Hematopoietic multipotent progenitor cell treated with erythropoietin and hydrocortisone succinate and interleukin-3 and kit ligand, for 17 days (in vitro differentiated cells): ENCODE data around the gene RANBP10.
"Not testable (repeated sequence)": the region's sequence is repeated elsewhere in the genome, so short reads cannot be mapped to it uniquely, and the experiment has no call there.

Source experiments
- DNase-seq: peaks from one replicate; pipeline ENCODE4 v3.0.0-alpha.2; 2015; ENCODE audit warnings: low spot score

The RANBP10 gene

DNA sequence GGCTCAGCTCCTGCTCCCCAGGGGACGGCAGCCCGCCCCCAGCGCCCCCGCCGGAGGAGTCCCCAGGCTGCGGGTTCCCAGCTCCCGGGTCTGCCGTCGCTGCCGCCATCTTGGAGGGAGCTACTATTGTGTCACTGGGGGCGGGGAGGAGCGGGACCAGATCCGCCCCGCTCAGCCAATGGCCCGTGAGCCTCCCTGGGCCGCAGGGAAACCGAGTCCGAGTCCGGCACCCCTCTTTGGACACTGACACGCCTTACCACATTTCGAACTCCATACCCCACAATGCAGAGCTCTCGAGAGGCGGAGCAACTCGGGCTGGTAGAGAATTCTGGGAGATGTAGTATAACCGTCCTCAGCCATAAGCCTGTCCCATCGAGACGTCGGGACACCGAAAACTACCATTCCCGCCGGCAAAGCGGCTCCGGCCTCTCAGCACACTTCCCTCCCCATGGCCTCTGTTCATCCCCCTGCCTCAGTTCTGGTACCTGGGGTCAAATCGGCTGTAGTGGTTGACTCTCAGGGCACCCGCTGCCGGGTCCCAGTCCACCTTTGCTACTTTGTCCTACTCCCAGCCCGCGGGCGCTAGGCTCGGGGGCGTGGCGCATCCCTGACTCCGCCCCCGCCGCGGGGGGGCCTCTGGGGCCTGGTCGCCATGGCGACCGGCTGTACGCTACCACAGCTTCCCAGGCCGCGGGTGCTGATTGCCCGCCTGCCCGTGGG lies at the start of gene RANBP10, which contains the start of gene TSNAXIP1:
Gene RANBP10 (minus strand): TSS at position 133 of the 720 bp plus-strand sequence. CDS start 24 bp downstream, at position 109.
Gene TSNAXIP1 (plus strand): TSS at position 462 of the 720 bp plus-strand sequence. CDS start 261 bp downstream, outside the sequence.
- DNase-seq: peak; percentile 99

DNA sequence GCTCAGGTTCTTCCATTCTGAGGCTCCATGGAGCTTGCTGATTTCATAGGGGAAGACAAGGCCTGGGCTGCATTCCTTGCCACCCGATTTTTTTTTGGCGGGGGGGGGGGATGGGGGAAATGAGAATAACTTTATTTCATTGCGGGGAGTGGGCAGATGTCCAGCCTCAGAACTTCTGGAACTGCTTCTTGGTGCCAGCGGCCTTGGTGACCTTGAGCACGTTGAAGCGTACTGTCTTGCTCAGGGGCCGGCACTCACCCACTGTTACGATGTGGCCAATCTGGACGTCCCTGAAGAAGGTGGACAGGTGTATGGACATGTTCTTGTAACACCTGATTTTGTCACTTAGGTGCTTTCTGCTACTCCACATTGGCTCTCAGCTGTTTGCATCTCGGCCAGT lies 49.4 kb upstream of the RANBP10 start:
- DNase-seq: no peak

DNA sequence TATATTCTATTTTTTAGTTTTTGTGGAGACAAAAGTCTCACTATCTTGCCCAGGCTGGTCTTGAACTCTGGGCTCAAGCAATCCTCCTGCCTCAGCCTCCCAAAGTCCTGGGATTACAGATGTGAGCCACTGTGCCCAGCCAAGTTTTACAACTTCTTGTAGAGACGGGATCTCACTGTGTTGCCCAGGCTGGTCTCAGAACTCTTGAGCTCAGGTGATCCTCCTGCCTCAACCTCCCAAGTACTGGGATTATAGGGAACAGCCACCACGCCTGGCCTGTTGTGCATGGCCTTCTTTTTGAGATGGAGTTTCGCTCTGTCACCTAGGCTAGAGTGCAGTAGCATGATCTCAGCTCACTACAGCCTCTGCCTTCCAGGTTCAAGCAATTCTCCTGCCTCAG lies 47.3 kb upstream of the RANBP10 start:
- DNase-seq: no peak

DNA sequence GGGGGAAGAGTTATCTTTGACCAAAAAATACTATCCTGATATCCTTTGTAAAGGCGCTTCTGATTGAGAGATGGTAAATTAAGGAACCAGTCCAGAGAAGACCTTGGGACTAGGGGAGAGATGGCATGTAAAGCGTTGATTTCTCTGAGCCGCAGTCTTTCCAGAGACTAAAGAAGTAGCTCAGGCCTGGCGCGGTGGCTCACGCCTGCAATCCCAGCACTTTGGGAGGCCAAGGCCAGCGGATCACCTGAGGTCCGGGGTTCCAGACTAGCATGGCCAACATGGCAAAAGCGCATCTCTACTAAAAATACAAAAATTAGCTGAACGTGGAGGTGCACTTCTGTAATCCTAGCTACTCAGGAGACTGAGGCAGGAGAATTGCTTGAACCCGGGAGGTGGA lies 41.8 kb upstream of the RANBP10 start:
- no peak for DNase-seq

DNA sequence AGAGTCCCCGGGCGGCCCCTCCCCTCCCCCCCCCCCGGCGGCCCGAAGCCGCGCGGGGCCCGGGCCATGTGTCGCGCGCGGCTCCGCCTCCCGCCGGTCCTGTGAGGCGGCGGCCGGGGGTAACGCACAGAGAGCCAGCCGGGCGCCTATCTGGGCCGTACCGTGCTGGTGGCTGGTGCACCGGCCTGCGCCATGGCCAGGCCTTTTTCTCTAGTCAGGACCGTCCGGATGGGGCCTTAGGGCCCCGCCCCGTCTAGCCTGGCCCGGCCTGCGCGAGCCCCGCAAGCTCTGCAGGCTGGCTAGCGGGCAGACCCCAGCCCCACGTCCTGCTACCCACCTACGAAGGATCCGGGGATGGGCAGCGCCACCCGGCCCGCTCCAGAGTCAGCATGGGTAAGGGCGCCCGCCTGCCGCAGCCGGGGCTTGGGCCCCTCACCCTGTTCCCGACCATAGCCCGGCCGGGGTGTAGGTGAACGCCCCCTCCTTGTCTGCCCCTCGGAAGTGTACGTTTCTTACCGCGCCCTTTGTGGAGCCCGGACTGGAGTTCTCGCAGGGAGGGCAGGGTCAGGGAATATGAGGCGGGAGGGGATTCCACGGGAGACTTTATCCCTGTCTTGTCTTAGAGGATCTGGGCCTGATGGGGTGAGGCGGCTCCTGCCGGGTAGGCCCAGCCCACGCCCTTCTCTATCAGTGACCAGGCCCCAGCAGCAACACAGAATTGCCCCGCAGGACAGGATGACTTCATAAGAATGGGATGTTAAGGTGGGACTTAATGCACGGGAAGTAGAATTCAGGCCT lies 40.9 kb upstream of the RANBP10 start, which contains the start of gene CENPT:
Gene CENPT (minus strand): TSS at position 630 of the 798 bp plus-strand sequence. CDS start 13,834 bp downstream, outside the sequence.
- peak; percentile 80 for DNase-seq

DNA sequence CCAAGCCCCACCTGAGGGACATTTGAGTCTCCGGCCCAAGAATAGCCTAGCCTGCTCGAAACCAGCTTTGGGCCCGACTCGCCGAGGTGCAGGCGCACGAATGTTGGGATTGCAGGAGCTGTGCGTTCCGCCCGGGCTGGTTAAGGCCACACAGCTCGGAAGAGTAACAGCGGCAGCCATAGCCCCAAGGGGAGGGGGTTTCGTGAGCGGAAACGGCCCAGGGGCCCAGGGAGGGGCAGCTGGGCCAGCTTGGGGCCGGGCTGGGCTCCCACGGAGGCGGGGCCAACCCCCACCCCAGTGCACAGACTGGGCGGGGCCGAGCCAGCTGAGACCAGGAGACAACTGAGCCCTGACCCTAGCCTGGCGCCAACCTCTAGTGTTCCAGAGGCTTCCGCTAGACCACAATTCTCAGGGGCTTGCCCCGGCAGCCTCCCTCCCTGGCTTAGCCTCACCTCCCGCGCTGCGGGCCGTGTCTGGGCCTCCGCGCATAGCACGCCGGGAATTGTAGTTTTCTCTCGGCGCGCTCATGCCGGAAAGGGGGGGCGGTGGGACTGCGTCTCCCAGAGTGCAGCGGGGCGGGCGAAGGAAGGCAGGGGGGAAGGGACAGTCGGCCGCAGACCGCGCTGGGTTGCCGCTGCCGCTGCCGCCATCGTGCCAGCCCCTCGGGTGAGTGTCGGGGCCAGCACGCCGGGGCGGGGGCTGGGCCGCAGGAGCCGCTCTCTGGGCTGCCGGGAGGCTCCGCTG lies 40.1 kb upstream of the RANBP10 start, which contains the start of gene NUTF2:
Gene NUTF2 (plus strand): TSS at position 614 of the 744 bp plus-strand sequence. CDS start 18,198 bp downstream, outside the sequence.
- peak; percentile 92 for DNase-seq

DNA sequence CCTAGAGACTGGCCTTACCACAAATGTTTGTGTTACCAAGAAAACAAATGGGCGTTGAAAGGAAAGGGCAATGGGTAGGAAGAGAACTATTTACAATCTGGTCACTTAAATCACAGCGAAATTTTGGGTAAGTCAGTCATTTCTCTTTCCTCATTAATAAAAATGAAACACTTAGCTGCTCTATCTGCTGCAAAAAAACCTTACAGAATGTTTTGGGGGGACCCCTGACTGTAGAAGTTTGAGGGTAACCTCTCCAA lies 39.6 kb upstream of the RANBP10 start:
- DNase-seq: no peak

DNA sequence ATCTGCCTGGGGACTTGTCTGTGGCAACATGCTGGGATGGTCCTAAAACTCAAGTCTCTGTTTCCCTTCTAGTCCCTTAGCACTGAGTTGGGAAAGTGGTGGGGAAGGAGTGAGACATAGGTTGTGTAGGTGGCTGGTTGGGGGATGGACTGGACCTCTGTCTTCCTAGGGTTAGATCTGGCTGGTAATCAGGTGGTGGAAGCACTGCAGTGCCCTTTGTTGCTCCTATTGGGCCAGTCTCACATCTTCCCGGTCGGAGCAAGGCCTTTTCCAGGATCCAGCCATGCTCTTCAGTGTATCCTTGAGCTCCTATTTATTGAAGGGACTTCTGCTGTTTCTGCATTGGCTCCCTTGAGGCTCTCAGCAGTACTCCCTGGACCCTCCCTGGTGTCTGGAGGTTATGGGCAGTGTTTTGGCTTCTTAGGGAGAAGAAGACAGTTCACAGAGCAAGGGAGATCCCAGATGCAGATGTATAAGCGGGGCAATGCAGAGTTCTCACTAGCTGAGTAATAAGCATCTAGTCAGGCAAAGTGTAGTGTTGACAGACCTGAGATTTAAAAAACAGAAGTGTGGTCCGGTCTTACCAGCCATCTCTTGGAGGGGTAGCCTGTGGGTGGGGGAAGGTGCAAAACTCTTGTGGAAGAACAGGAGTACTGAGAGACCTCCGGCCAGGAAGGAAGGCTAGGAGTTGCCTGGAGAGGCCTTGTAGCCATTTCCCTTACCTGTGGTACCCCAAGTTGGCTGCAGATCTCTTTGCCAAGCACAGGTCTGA lies 39.1 kb upstream of the RANBP10 start:
- no peak for DNase-seq

DNA sequence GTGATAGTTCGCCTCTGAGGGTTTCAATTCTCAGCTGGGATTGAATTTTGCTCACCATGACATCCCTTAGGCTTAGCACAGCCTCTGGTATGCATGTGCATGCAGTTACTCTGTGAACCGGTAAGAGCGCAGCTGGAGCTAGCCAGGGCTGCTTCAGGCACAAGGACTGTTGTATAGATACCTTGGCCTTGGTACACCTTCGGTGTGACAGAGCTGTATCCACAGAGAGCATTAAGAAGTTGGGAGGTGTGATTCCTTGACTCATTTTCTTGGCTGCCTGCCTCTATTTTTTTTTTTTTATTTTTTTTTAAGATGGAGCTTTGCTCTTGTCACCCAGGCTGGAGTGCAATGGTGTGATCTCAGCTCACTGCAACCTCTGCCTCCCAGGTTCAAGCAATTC lies 38.1 kb upstream of the RANBP10 start:
- no peak for DNase-seq

DNA sequence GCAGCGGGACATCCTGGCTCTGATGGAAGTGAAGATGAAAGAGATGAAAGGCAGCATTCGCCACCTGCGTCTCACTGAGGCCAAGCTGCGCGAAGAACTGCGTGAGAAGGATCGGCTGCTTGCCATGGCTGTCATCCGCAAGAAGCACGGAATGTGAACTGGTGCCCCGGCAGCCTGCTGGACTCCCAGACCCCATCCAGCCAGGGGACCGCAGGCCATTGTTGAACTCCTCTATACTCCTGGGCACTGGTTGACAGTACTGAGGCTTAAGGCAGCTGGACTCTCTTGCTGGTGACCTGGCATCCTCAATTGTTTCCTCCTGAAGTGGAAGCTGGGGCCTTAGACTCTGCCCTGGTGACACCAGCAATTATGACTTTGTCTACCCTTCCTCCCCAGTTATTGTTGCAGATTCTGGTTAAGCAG lies 37.0 kb upstream of the RANBP10 start:
- no peak for DNase-seq

DNA sequence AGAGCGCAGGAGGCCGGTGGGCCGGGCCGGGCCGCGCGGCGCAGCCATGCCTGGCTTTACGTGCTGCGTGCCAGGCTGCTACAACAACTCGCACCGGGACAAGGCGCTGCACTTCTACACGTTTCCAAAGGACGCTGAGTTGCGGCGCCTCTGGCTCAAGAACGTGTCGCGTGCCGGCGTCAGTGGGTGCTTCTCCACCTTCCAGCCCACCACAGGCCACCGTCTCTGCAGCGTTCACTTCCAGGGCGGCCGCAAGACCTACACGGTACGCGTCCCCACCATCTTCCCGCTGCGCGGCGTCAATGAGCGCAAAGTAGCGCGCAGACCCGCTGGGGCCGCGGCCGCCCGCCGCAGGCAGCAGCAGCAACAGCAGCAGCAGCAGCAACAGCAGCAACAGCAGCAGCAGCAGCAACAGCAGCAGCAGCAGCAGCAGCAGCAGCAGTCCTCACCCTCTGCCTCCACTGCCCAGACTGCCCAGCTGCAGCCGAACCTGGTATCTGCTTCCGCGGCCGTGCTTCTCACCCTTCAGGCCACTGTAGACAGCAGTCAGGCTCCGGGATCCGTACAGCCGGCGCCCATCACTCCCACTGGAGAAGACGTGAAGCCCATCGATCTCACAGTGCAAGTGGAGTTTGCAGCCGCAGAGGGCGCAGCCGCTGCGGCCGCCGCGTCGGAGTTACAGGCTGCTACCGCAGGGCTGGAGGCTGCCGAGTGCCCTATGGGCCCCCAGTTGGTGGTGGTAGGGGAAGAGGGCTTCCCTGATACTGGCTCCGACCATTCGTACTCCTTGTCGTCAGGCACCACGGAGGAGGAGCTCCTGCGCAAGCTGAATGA lies 36.4 kb upstream of the RANBP10 start:
- peak; percentile 32 for DNase-seq

DNA sequence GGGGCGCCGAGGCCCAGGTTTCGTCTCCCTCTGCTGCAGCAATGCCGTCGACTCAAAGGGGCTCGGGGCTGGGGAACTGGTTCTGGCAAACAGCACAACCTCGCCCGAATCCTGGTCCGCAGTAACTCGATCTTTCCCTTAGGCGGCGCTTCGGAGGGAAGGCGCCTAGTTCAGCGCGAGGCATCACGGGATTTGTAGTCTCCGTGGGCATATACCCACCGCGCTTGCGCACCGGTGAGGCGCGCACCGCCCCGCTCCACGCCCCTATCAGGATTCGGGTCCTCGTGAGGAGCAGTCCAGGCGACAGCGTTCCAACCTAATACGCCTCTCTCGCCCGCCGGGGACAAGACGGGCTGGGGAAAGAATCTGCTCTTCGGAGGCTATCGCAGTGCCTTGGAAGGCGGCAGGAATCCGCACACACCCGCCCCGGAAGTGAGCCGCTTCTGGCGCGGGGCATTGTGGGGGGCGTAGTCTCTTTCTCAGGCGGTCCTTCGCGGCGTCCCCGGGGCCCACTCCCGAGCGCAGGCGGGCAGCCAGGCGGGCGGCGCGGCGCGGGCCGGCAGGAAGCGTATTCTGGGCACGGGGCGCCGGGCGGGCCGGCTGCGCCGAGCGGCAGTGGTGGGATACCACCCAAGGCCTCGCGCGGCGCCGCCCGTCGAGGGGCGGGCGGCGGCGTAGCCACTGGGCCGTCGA lies 35.6 kb upstream of the RANBP10 start, which contains the start of gene THAP11:
Gene THAP11 (plus strand): TSS at position 505 of the 693 bp plus-strand sequence. CDS start 235 bp downstream, outside the sequence.
- DNase-seq: peak; percentile 99

DNA sequence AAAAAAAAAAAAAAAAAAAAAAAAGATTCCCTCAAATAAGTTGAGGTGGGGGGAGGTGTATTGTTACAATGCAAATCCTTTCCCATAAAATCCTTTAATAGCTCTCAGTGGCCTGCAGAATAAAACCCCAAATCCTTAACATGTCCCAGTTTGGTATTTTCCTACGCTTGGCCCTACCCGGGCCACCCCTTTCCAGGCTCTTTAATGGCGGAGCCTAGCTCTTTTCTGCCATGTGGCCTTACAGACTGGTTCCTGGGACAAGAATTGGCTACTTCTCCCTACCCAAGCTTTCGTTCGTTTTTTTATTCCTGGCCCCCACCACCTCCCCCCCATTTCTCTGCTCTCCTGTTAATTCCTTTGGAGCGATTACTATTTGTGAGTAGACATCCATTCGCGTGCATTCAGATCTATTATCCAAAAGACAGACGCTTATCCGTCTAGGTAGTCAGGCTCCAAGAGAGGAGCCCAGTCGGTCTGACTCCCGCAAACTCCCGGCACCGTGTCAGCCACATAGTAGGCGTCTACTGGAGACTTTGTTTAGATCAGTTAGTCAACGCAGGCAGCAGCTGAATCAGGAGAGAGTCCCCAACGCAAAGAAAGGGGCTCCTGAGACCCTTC lies 34.9 kb upstream of the RANBP10 start:
- no peak for DNase-seq

DNA sequence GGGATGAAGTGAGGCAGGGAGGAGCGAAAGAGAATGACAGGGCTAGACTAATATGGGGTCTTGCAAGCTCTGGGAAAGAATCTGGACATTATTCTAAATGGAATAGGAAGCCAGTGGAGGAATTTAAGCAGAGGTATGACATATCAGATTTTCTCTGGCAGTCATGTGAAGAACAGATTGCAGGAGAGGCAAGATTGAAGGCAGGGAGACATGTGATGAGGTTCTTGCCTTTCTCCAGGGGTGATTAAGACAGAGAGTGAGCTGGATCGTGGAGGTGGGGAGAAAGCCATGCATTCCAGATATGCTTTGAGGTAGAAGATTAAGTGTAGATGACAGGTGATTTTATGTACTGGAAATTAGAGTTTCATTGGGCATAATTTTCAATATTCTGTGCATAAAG lies 31.5 kb upstream of the RANBP10 start:
- no peak for DNase-seq

DNA sequence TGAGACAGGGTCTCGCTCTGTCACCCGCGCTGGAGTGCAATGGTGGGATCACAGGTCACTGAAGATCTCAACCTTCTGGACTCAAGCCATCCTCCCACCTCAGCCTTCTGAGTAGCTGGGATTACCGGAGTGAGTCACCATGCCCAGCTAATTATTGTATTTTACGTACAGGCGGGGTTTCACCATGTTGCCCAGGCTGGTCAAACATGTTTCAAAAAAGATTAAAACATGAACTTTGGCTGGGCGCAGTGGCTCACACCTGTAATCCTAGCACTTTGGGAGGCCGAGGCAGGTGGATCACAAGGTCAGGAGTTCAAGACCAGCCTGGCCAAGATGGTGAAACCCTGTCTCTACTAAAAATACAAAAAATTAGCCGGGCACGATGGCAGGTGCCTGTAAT lies 30.8 kb upstream of the RANBP10 start:
- not testable (repeated sequence) for DNase-seq

DNA sequence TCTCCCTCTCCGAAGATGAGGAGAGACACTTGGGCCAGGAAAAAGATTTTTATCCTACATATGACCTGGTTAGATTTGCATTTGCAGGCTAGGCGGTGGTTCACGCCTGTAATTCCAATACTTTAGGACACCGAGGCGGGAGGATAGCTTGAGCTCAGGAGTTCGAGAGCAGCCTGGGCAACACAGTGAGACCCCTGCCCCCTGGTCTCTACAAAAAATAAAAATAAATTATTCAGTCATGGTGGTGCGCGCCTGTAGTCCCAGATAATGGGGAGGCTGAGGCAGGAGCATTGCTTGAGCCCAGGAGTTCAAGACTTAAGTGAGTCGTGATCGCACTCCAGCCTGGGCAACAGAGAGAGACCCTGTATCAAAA lies 27.9 kb upstream of the RANBP10 start:
- DNase-seq: no peak

DNA sequence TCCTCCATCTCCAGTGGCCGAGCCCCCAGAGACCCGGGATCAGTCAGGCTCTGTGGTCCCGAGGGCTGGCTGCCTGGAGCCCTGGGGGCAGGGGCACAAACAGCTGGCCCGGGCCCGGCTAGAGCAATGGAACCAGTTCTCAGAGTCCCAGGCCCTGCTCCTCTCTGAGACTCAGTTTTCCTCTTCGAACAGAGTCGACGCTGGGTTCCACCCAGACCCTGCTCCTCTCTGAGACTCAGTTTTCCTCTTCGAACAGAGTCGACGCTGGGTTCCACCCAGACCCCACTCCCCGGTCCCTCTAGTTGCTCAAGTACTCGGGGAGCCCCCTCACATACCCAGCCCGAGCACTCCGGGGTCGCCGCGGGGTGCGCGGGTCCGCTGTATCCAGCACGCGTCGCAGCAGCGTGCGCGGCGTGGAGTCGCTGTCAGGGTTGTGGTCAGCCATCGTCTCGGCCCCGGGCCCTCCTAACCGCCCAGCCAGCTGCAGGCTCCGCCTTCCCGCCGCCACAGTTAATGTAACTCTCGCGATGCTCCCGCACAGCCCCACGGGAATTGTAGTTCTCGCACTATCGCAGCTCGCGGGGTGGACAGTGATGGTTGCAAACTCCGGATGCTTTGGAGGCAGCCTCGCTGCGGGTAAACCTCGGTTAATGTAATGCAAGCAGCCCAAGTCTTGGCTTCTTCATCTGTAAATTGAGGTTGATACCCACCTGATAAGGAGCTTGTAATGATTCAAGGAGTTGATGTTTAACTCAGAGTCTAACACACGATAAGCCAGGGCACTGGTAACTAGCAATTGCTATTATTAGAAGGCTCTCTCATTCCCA lies 27.3 kb upstream of the RANBP10 start:
- peak; percentile 90 for DNase-seq

DNA sequence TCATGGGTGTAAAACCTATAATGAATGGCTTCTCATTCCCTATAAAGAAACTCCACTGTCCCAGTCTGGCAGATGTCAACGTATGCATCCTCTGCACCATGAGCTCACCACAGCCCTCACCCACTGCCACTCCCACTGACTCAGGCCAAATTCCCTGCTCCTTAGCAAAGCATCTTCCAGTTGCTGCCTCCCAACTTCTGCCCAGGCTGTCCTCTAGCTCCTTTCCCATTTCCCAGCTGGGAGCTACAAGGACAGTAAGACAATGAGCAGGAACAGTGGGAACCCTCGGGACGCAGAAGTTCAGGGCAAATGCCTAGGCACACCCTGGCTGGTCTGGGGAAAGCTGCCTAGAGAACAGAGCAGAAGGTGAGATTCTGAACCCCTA lies 26.7 kb upstream of the RANBP10 start:
- DNase-seq: peak; percentile 46

DNA sequence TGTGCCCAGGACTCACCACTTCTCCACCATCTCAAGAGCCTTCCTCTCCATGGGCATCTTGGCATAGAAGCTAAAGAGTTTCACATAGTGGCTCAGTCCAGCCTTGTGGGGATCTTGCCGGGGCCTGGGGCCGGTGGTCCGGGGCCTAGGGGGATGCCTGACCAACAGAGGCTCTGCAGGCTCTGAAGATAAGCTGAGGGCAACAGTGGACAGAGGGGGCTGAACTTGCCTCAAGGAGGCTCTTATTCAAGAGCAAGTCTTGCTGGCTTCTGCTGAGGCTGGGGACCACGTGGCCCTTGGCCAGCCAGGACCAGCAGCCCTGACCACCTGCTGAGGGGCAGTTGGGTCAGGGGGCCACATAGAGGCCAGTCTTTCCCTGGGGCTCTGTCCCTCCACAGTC lies 22.3 kb upstream of the RANBP10 start:
- no peak for DNase-seq
